ENCODE results near the gene GDPD4. TPM values are rescaled to one million over a fixed set of nuclear protein-coding genes. Genes with fewer than 3 reads are reported as not detected.
A peak's percentile ranks its signal among the peaks of the same experiment; 100 is the strongest.

The GDPD4 gene
- total RNA-seq, 1 donor from 2014 or later: not detected

GRCh38 chr11:77188633-77189491 is 112.6 kb downstream of the GDPD4 start:
- H3K27me3 Mint-ChIP-seq: peaks cover 3% of the 10 kb centered on the region
- peaks cover 1% of the 10 kb centered on the region for H3K4me1 Mint-ChIP-seq (ENCODE audit: low read depth)
- DNase-seq (ENCODE audit: low spot score, unreplicated experiment): no peak
- H3K9me3 Mint-ChIP-seq (ENCODE audit: low read depth): no peaks in the 10 kb centered on the region
- peak; percentile 18 for TF ChIP-seq CTCF (IDR thresholded peaks at IDR 0.05; ENCODE audit: unreplicated experiment)
- H3K27ac Mint-ChIP-seq: no peak overlapping the region
- no peaks in the 10 kb centered on the region for H3K36me3 Mint-ChIP-seq (ENCODE audit: insufficient read depth)
- H3K4me3 Mint-ChIP-seq (ENCODE audit: low read depth): no peak overlapping the region

DNA sequence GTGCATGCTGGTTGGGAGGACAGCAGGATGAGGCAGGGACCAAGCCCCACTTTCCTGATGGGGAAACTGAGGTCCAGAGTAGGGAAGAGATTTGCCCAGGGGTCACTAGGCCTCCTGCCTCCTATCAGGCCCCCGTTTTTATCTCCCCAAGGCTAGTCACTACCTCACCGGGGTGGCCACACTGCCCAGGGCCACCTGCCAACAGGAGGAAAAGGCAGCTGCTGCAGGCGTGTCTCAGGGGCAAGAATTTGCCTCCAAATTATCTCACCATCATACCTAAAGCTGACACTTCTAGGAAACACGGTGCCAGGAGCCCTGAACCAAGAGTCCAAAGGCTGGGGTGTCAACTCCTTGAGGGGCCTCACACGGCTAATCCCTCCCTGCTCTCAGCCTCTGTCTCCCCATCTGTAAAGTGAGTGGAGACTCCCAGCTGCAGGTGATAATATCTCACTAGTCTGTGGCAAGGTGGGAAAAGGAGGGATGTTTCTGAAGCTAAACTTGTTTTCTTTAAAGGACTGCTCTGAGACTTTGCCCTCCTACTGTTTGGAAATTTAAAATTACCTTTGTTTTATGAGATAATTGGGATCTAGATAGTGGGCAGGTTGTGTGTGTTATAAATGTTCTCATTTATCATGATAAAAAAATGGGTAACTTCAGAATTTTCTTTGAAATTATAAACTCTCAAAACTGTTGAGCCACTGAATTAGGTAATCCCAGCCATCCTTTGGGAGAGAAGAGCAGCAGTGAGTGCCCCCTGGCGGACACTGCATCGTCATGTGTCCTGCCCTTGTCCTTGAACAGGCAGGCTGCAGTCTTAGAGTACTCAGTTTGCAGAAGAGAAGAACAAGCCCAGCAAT is 113.5 kb downstream of the GDPD4 start:
- DNase-seq (ENCODE audit: low spot score, unreplicated experiment): peak; percentile 55
- Mint-ChIP-seq H3K9me3 (ENCODE audit: low read depth) (no peaks in the 10 kb centered on the region), H3K4me3 (ENCODE audit: low read depth) (no peak overlapping the region), H3K4me1 (ENCODE audit: low read depth) (peaks cover 1% of the 10 kb centered on the region), H3K36me3 (ENCODE audit: insufficient read depth) (no peaks in the 10 kb centered on the region), H3K27me3 (peaks cover 3% of the 10 kb centered on the region), H3K27ac (no peak overlapping the region)
- peak; percentile 95 for TF ChIP-seq CTCF (IDR thresholded peaks at IDR 0.05; ENCODE audit: unreplicated experiment)

- Mint-ChIP-seq H3K4me1 (ENCODE audit: low read depth) (peaks cover 1% of the 10 kb centered on the region), H3K9me3 (ENCODE audit: low read depth) (no peaks in the 10 kb centered on the region), H3K27ac (no peak overlapping the region), H3K27me3 (peaks cover 3% of the 10 kb centered on the region), H3K4me3 (ENCODE audit: low read depth) (no peak overlapping the region), H3K36me3 (ENCODE audit: insufficient read depth) (no peaks in the 10 kb centered on the region)
- DNase-seq (ENCODE audit: low spot score, unreplicated experiment): no peak
- no peak for TF ChIP-seq CTCF (IDR thresholded peaks at IDR 0.05; ENCODE audit: unreplicated experiment)
Observed at GRCh38 chr11:77187111-77187750, 114.3 kb downstream of the GDPD4 start.

- no peak for DNase-seq (ENCODE audit: low spot score, unreplicated experiment)
- Mint-ChIP-seq H3K36me3 (ENCODE audit: insufficient read depth) (no peaks in the 10 kb centered on the region), H3K4me1 (ENCODE audit: low read depth) (no peaks in the 10 kb centered on the region), H3K4me3 (ENCODE audit: low read depth) (no peak overlapping the region), H3K9me3 (ENCODE audit: low read depth) (no peaks in the 10 kb centered on the region), H3K27ac (no peak overlapping the region), H3K27me3 (no peaks in the 10 kb centered on the region)
- TF ChIP-seq CTCF (IDR thresholded peaks at IDR 0.05; ENCODE audit: unreplicated experiment): no peak
Observed at GRCh38 chr11:77186302-77186701, 115.2 kb downstream of the GDPD4 start.
